GM23248 (cell line): ENCODE results near the gene HMGN1. TPM values are rescaled to one million over a fixed set of nuclear protein-coding genes. Genes with fewer than 3 reads are reported as not detected.
"Not testable (repeated sequence)": the region's sequence is repeated elsewhere in the genome, so short reads cannot be mapped to it uniquely, and the experiment has no call there.

Source experiments
- DNase-seq: peaks from one replicate; pipeline ENCODE4 v3.0.0-alpha.2; 2015
- H2AFZ ChIP-seq: fragments of 200-600 bp; sonication (generic); 2 replicates; pipeline ENCODE4 v1.6.1; 2016; ENCODE audit warnings: antibody characterized with exemption
- H3F3A ChIP-seq: fragments of 200-600 bp; sonication (generic); 2 replicates; pipeline ENCODE4 v1.6.1; 2016; ENCODE audit warnings: mild to moderate bottlenecking, antibody characterized with exemption, mixed run types; ENCODE audit not compliant: insufficient read depth
- H3K27ac ChIP-seq: fragments of 200-600 bp; sonication (generic); 2 replicates; pipeline ENCODE4 v1.5.1; 2016; ENCODE audit warnings: mild to moderate bottlenecking
- H3K27me3 ChIP-seq: fragments of 200-600 bp; sonication (generic); replicated peaks from 2 replicates; pipeline ENCODE4 v1.6.1; 2016; ENCODE audit warnings: mild to moderate bottlenecking; ENCODE audit not compliant: insufficient read depth
- H3K36me3 ChIP-seq: fragments of 200-600 bp; sonication (generic); 2 replicates; pipeline ENCODE4 v1.6.1; 2016; ENCODE audit warnings: low read depth, mild to moderate bottlenecking
- H3K4me1 ChIP-seq: fragments of 200-600 bp; sonication (generic); 2 replicates; pipeline ENCODE4 v1.6.1; 2016; ENCODE audit warnings: mild to moderate bottlenecking; ENCODE audit not compliant: insufficient read depth
- H3K4me2 ChIP-seq: fragments of 200-600 bp; sonication (generic); one replicate; pipeline ENCODE4 v1.6.1; 2016; ENCODE audit warnings: mild to moderate bottlenecking; ENCODE audit not compliant: unreplicated experiment
- H3K4me3 ChIP-seq: fragments of 200-600 bp; sonication (generic); 2 replicates; pipeline ENCODE4 v1.5.1; 2016; ENCODE audit warnings: mild to moderate bottlenecking
- H3K79me2 ChIP-seq: fragments of 200-600 bp; sonication (generic); 2 replicates; pipeline ENCODE4 v1.6.1; 2016; ENCODE audit warnings: mild to moderate bottlenecking; ENCODE audit not compliant: insufficient read depth
- H3K9ac ChIP-seq: fragments of 200-600 bp; sonication (generic); 2 replicates; pipeline ENCODE4 v1.6.1; 2016; ENCODE audit warnings: mild to moderate bottlenecking
- H3K9me2 ChIP-seq: fragments of 200-600 bp; sonication (generic); 2 replicates; pipeline ENCODE4 v1.6.1; 2016; ENCODE audit warnings: mixed run types, mild to moderate bottlenecking, moderate library complexity; ENCODE audit not compliant: insufficient read depth
- H3K9me3 ChIP-seq: fragments of 200-600 bp; sonication (generic); one replicate; pipeline ENCODE4 v1.6.1; 2017; ENCODE audit warnings: low read depth
- H4K20me1 ChIP-seq: fragments of 200-600 bp; sonication (generic); 2 replicates; pipeline ENCODE4 v1.6.0; 2016; ENCODE audit not compliant: insufficient read depth
- EZH2 ChIP-seq: fragments of 200-600 bp; sonication (generic); IDR thresholded peaks from 2 replicates; pipeline ENCODE4 v1.6.1; 2018; ENCODE audit warnings: antibody characterized with exemption, mild to moderate bottlenecking; ENCODE audit not compliant: insufficient read depth, poor library complexity, severe bottlenecking
- EZH2phosphoT487 ChIP-seq: fragments of 200-600 bp; sonication (generic); IDR thresholded peaks from 2 replicates; pipeline ENCODE4 v1.6.1; 2018; ENCODE audit warnings: antibody characterized with exemption, moderate library complexity, mild to moderate bottlenecking, low read depth; ENCODE audit not compliant: insufficient read depth
- WGBS, 2 experiments: methylation state at CpG; one replicate each; pipeline ENCODE4 v1.1.6; 2015 to 2017; ENCODE audit warnings: low lambda C conversion rate in 2 of 2, low coverage in 1 of 2; ENCODE audit errors: missing lambda C conversion rate in 2 of 2; 5-methylcytosine and 5-hydroxymethylcytosine counted together
- in situ Hi-C: fragments of 300-500 bp; cut with MboI; formaldehyde crosslinking; loops from 2 replicates; pipeline ENCODE4 v1.15.0; 2020
- polyA plus RNA-seq: library from polyadenylated mRNA; unstranded; fragments of >200 nt; fragmentation: Nextera tagmentation; extraction: Ambion mirVana; gene quantifications from 2 replicates; pipeline ENCODE4 v1.2.1, GENCODE V29; 2016
- total RNA-seq: library from RNA; depleted of rRNA; stranded (reverse); fragments of >200 nt; shearing (Covaris generic); gene quantifications from 2 replicates; pipeline ENCODE4 v1.2.3, GENCODE V29; 2014

The HMGN1 gene
- total and polyA plus RNA-seq, 2 experiments from 2014 or later = 192 to 349 TPM

- H4K20me1 ChIP-seq = no peaks in the 10 kb centered on the region
- H3K36me3 ChIP-seq = no peaks in the 10 kb centered on the region
- no peak overlapping the region for H3K9ac ChIP-seq
- H3K4me3 ChIP-seq = no peak overlapping the region
- no peak for TF ChIP-seq EZH2phosphoT487
- TF ChIP-seq EZH2 = no peak
- H3K27ac ChIP-seq = no peak overlapping the region
- H3K4me1 ChIP-seq = no peaks in the 10 kb centered on the region
- H3K9me3 ChIP-seq = no peaks in the 10 kb centered on the region
- DNase-seq = no peak
- no peaks in the 10 kb centered on the region for H3K27me3 ChIP-seq
- no peak overlapping the region for H3K4me2 ChIP-seq
- no peaks in the 10 kb centered on the region for H3F3A ChIP-seq
- peak overlapping the region; percentile 47 for H2AFZ ChIP-seq
- no peaks in the 10 kb centered on the region for H3K9me2 ChIP-seq
- WGBS, 2 experiments = 83 to 85% methylated on average over 6 of the region's 6 CpGs
- no peaks in the 10 kb centered on the region for H3K79me2 ChIP-seq
- in situ Hi-C loops = no loop called here
Observed at GRCh38 chr21:39374046-39374445, 25.2 kb upstream of the HMGN1 start.

GRCh38 chr21:39373634-39374033 is 24.7 kb upstream of the HMGN1 start:
- peak overlapping the region; percentile 47 for H2AFZ ChIP-seq
- no peaks in the 10 kb centered on the region for H4K20me1 ChIP-seq
- in situ Hi-C loops = no loop called here
- no peaks in the 10 kb centered on the region for H3K9me3 ChIP-seq
- no peaks in the 10 kb centered on the region for H3K4me1 ChIP-seq
- no peaks in the 10 kb centered on the region for H3K79me2 ChIP-seq
- H3K27me3 ChIP-seq = no peaks in the 10 kb centered on the region
- no peak overlapping the region for H3K27ac ChIP-seq
- H3K9me2 ChIP-seq = no peaks in the 10 kb centered on the region
- 27 to 30% methylated on average over 5 of the region's 5 CpGs for WGBS, 2 experiments
- no peak overlapping the region for H3K4me2 ChIP-seq
- H3K4me3 ChIP-seq = no peak overlapping the region
- no peaks in the 10 kb centered on the region for H3F3A ChIP-seq
- DNase-seq = peak; percentile 58
- no peak overlapping the region for H3K9ac ChIP-seq
- TF ChIP-seq EZH2phosphoT487 (no peak), EZH2 (no peak)
- no peaks in the 10 kb centered on the region for H3K36me3 ChIP-seq

DNA sequence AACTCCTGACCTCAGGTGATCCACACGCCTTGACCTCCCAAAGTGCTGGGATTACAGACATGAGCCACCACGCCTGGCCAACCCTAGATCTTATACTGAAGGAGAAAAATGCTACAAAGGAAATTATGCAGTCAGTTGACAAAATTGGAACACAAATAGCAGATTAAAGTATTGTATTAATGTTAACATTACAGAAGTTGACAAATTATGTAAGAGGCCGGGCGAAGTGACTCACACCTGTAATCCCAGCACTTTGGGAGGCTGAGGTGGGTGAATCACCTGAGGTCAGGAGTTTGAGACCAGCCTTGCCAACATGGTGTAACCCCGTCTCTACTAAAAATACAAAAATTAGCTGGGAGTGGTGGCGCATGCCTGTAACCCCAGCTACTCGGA is 21.0 kb upstream of the HMGN1 start:
- H3K36me3 ChIP-seq, H3K9me3 ChIP-seq, H3K4me2 ChIP-seq, DNase-seq, H3K4me1 ChIP-seq, H3K4me3 ChIP-seq, H3F3A ChIP-seq, H2AFZ ChIP-seq, H3K79me2 ChIP-seq, H3K27ac ChIP-seq, in situ Hi-C loops, H4K20me1 ChIP-seq, H3K9ac ChIP-seq, H3K27me3 ChIP-seq, H3K9me2 ChIP-seq: not testable (repeated sequence)
- WGBS, 2 experiments = 87 to 90% methylated on average over 7 of the region's 7 CpGs

DNA sequence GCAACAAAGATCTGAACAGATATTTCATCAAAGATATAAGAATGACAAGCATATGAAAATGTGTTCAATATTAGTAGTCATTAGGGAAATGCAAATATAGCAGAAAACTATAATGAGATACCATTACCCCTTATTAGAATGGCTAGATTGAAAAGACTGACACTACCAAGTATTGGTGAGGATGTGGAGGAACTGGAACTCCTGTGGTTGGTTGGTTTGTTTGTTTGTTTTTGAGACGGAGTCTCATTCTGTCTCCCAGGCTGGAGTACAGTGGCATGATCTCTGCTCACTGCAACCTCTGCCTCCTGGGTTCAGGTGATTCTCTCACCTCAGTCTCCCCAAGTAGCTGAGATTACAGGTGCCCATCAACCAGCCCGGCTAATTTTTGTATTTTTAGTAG is 18.9 kb upstream of the HMGN1 start:
- Histone ChIP-seq H3K4me1 (no peaks in the 10 kb centered on the region), H3K27me3 (no peaks in the 10 kb centered on the region), H3K27ac (no peak overlapping the region), H3K36me3 (no peaks in the 10 kb centered on the region), H3K4me2 (no peak overlapping the region), H3K9ac (no peak overlapping the region), H3K4me3 (no peak overlapping the region), H3K9me3 (no peaks in the 10 kb centered on the region), H3K9me2 (no peaks in the 10 kb centered on the region), H4K20me1 (no peaks in the 10 kb centered on the region), H2AFZ (no peak overlapping the region), H3F3A (no peaks in the 10 kb centered on the region), H3K79me2 (no peaks in the 10 kb centered on the region)
- no peak for TF ChIP-seq EZH2
- no peak for TF ChIP-seq EZH2phosphoT487
- in situ Hi-C loops = no loop called here
- no peak for DNase-seq
- WGBS, 2 experiments = 75 to 77% methylated on average over 2 of the region's 2 CpGs

DNA sequence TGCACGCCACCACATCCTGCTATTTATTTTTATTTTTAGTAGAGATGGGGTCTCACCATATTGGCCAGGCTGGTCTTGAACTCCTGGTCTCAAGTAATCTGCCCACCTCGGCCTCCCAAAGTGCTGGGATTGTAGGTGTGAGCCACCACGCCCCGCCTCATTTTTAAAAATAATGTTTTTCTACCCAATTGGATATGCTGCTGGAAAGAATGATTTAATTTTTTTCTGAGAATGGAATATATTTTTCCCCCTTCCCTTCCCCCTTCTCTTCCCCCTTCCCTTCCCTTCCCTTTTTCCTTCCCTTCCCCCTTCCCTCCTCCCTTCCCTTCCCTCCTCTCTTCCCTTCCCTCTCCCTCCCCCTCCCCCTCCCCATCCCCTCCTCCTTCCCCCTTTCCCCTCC is 17.7 kb upstream of the HMGN1 start:
- H3K36me3 ChIP-seq = no peaks in the 10 kb centered on the region
- WGBS, 2 experiments = 68 to 80% methylated on average over 4 of the region's 4 CpGs
- H3K4me1 ChIP-seq = no peaks in the 10 kb centered on the region
- TF ChIP-seq EZH2 (no peak), EZH2phosphoT487 (no peak)
- H3K27me3 ChIP-seq = no peaks in the 10 kb centered on the region
- in situ Hi-C loops = no loop called here
- H3K79me2 ChIP-seq = no peaks in the 10 kb centered on the region
- no peaks in the 10 kb centered on the region for H3K9me3 ChIP-seq
- H2AFZ ChIP-seq = no peak overlapping the region
- no peak overlapping the region for H3K4me2 ChIP-seq
- no peak overlapping the region for H3K27ac ChIP-seq
- H4K20me1 ChIP-seq = no peaks in the 10 kb centered on the region
- H3K4me3 ChIP-seq = no peak overlapping the region
- no peak for DNase-seq
- H3K9ac ChIP-seq = no peak overlapping the region
- no peaks in the 10 kb centered on the region for H3K9me2 ChIP-seq
- no peaks in the 10 kb centered on the region for H3F3A ChIP-seq
